Eye (tissue), 1 donor: ENCODE measurements around the gene STK33.

Source experiments
- DNase-seq: peaks from one replicate; pipeline ENCODE4 v3.0.0-alpha.2; 2015

STK33 gene

DNA sequence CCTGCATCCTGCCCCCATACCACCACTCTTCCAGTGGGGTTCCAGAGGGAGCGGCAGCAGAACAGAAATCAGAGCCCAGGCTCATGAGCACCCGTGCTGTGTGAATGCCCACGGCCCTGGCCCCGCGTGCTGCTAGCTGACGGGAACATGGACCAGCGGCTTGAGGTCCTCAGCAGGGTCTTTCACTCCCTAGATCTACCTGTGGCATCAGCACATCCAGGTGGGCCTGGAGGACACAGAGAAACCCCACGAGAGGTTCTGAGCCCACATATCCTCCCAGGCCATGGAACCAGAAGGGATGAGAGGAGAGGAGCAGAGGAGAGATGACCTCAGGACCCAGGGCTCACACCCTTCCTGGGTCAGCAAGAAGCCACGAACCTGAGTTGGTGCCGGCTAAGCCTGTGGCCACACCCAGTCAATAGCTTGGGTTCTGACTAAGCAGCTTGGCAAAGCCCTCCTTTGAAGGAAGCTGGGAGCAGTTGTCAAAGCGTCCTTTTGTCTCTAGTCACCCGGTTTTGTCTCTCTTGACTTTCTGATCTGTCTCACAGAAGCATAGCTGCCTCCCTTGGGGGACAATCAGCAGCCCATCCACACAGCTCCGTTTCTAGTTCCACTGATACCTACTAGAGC is 241.0 kb downstream of the STK33 start:
- no peak for DNase-seq

DNA sequence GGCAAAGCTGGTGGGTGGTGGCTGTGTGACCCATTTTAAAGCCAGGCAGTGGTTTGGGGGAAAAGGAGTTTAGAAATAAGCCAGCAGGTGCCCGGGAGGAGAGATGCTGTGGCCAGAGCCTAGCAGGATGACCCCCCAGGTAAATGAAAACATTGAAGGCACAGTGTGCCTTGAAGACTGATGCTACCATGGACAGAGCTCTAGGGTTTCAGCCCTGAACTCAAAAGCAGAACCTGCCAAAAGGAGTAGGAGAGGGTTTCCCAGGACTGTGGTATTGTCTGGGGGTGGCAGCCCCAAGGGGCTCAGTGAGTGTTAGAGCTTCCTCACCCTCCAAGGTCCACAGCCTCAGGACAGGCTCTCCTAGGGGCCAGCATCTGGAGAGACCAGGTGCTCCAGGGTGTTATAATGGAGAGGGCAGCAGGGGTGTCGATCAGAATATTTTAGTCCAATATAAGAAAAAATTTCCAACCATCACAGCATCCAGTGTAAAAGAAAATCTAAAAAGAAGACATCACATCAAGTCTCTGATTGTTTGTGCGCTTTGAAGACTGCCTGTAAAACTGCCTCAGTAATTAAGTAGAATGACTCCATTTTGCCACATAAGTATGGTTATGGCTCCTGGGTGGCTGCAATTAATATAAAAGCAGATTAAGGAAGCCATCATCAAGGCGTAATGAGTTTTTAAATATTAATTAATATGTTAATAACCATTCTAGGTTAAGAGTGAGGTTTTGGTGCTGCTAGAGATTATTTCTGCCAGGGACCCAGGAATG is 241.7 kb downstream of the STK33 start:
- DNase-seq: no peak

DNA sequence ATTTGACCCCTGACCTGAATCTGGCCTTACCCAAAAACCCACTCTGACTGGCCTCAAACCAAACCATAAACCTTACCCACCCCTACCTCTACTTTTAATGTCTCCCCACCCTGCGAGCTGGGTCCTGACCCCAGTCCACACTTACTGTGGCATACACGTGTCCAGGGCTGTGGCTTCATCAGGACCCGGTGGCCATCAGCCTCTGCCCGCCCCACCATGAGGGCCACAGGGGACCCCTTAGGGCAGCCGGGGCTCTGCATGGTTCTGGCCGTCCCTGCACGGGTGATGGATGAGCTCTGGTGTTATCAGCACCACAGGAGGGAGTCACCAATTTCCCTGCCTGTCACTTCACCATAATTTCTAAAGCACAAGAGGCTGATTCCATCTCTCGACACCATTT is 242.8 kb downstream of the STK33 start:
- DNase-seq: no peak

- no peak for DNase-seq
Observed at GRCh38 chr11:8347978-8348377, 246.1 kb downstream of the STK33 start.

GRCh38 chr11:8346157-8346755 is 247.8 kb downstream of the STK33 start:
- no peak for DNase-seq

DNA sequence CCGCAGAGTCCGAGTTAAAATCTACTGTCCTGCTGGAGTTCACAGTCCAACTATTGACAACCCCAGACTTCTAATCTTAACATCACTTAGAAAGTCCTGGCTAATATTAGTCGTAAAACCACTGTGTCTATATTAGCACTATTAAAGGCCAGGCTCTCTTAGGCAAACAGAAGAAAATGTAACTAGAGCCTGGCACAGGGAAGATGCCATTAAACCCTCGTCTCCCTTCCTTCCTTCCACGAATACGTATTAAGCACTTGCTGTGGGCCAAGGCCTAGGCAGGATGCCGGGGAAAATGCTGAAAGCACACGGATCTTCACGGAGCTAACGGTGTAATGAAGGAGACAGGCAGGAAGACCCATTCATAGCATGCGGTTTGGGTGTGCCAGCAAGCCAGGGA is 248.8 kb downstream of the STK33 start:
- no peak for DNase-seq

GRCh38 chr11:8344346-8344745 is 249.7 kb downstream of the STK33 start:
- no peak for DNase-seq

GRCh38 chr11:8342821-8343681 is 251.0 kb downstream of the STK33 start:
- DNase-seq: no peak

DNA sequence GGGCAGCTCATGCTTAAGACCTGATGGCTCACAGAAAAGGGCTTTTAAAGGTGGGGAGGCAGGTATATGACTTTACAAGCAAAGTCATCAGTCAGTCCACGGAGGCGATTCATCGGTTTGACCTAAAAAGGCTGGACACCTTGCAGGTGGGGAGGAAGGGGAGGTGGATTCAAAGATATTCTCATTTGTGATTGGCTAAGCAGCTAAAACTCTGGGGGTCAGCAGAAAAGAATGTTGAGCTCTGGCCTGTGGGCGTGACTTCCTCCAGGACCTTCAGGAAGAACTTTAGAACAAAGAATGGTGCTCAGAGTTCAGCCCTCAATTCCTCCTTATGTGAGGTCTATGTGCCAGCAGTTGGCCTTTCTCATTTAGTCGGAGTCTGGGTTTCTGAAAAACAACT is 252.0 kb downstream of the STK33 start:
- no peak for DNase-seq
